Neural progenitor cell (in vitro differentiated cells): ENCODE results near the gene CERS6.

Experiments used
- EZH2 ChIP-seq: fragments of 200-600 bp; sonication (generic); IDR thresholded peaks from 2 replicates; pipeline ENCODE4 v1.6.1; 2017; ENCODE audit warnings: antibody characterized with exemption, mild to moderate bottlenecking, moderate library complexity
- TF ChIP-seq, protein P1 (sequence below): fragments of 200-600 bp; sonication (generic); IDR thresholded peaks from 2 replicates; pipeline ENCODE4 v1.5.1; 2017; ENCODE audit warnings: antibody characterized with exemption, mild to moderate bottlenecking

DNA sequence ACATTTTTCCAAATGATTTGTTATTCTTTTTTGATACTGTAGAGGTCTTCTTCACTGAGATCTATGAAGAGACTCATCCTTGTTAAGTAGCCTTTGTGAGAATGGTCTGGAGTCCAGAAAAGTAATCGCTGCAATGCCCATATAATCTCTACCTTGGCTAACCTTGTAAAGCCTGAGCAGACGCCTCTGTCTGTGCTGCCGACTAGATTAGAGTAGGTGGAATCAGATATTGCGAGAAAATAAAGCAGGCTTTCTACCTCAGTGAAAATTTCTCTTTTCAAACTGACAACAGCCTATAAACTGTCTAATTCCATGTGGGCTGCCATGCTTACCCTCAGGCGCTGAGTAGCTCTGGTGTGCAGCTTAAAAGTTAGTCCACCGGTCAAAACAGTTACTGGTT, 17.5 kb upstream of the CERS6 start:
- TF ChIP-seq, protein P1, sequence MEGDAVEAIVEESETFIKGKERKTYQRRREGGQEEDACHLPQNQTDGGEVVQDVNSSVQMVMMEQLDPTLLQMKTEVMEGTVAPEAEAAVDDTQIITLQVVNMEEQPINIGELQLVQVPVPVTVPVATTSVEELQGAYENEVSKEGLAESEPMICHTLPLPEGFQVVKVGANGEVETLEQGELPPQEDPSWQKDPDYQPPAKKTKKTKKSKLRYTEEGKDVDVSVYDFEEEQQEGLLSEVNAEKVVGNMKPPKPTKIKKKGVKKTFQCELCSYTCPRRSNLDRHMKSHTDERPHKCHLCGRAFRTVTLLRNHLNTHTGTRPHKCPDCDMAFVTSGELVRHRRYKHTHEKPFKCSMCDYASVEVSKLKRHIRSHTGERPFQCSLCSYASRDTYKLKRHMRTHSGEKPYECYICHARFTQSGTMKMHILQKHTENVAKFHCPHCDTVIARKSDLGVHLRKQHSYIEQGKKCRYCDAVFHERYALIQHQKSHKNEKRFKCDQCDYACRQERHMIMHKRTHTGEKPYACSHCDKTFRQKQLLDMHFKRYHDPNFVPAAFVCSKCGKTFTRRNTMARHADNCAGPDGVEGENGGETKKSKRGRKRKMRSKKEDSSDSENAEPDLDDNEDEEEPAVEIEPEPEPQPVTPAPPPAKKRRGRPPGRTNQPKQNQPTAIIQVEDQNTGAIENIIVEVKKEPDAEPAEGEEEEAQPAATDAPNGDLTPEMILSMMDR: no peak
- TF ChIP-seq EZH2: no peak
